ENCODE results near the gene MGAT1. TPM values are rescaled to one million over a fixed set of nuclear protein-coding genes. Genes with fewer than 3 reads are reported as not detected.
"Not testable (repeated sequence)": the region's sequence is repeated elsewhere in the genome, so short reads cannot be mapped to it uniquely, and the experiment has no call there.

Gene MGAT1
- total RNA-seq, 1 donor: 113 TPM

DNA sequence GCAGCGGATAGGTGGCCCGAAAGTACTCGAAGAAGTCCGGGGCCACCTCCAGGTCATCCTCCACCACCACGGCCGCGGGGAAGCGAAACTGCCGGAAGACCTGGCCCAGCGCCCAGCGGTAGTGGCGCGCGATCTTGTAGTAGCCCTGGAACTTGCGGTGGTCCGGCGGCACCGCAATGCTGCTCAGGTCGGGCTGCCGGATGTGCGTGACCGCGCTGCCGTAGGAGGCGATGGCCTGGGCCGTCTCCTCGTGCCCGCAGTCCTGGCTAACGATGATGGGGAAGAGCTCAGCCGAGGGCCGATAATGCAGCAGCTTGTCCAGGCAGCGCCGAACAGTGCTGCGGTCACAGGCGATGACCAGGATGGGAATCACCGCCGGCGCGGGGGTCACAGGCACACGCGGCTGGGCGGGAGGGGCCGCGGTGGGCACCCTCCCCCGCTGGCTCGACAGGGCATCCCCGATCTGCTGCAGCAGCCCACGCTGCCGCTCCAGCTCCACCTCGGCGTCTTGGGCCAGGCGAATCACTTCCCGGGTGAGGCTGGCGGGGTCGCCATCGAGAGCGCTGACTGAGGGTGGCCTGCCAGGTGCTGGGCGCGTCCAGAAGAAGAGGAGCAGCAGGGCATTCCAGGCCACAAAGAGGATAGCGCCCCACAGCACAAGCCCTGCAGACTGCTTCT is 10.2 kb downstream of the MGAT1 start:
- H4K20me1 ChIP-seq (ENCODE audit: insufficient read depth, low read length): peaks cover 61% of the 10 kb centered on the region
- H3K27me3 ChIP-seq (ENCODE audit: insufficient read depth, low read length): no peaks in the 10 kb centered on the region
- H3K9me3 ChIP-seq (ENCODE audit: low read depth, low read length): no peaks in the 10 kb centered on the region
- H3K36me3 ChIP-seq (ENCODE audit: insufficient read depth, low read length): peaks cover 31% of the 10 kb centered on the region
- no peak overlapping the region for H3K4me3 ChIP-seq (ENCODE audit: insufficient read depth, low read length)
- H3K27ac ChIP-seq (ENCODE audit: low read depth, low read length): no peak overlapping the region
- peaks cover 99% of the 10 kb centered on the region for H3K79me2 ChIP-seq (ENCODE audit: insufficient read depth, low read length)
- TF ChIP-seq, protein P1, sequence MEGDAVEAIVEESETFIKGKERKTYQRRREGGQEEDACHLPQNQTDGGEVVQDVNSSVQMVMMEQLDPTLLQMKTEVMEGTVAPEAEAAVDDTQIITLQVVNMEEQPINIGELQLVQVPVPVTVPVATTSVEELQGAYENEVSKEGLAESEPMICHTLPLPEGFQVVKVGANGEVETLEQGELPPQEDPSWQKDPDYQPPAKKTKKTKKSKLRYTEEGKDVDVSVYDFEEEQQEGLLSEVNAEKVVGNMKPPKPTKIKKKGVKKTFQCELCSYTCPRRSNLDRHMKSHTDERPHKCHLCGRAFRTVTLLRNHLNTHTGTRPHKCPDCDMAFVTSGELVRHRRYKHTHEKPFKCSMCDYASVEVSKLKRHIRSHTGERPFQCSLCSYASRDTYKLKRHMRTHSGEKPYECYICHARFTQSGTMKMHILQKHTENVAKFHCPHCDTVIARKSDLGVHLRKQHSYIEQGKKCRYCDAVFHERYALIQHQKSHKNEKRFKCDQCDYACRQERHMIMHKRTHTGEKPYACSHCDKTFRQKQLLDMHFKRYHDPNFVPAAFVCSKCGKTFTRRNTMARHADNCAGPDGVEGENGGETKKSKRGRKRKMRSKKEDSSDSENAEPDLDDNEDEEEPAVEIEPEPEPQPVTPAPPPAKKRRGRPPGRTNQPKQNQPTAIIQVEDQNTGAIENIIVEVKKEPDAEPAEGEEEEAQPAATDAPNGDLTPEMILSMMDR (IDR thresholded peaks at IDR 0.05; ENCODE audit: extremely low read depth, low read depth, low read length): no peak
- peaks cover 3% of the 10 kb centered on the region for H3K4me1 ChIP-seq (ENCODE audit: insufficient read depth, low read length)
- H3K4me2 ChIP-seq (ENCODE audit: insufficient read depth, low read length): no peak overlapping the region
- no peak for DNase-seq (ENCODE audit: insufficient read length, low spot score, missing footprints)
- H2AFZ ChIP-seq (ENCODE audit: low read length): no peak overlapping the region

GRCh38 chr5:180791611-180792213 is 10.9 kb downstream of the MGAT1 start:
- no peak overlapping the region for H2AFZ ChIP-seq (ENCODE audit: low read length)
- H3K27me3 ChIP-seq (ENCODE audit: insufficient read depth, low read length): no peaks in the 10 kb centered on the region
- no peak overlapping the region for H3K4me3 ChIP-seq (ENCODE audit: insufficient read depth, low read length)
- DNase-seq (ENCODE audit: insufficient read length, low spot score, missing footprints): no peak
- TF ChIP-seq, protein P1 (IDR thresholded peaks at IDR 0.05; ENCODE audit: extremely low read depth, low read depth, low read length): no peak
- peaks cover 31% of the 10 kb centered on the region for H3K36me3 ChIP-seq (ENCODE audit: insufficient read depth, low read length)
- H4K20me1 ChIP-seq (ENCODE audit: insufficient read depth, low read length): peaks cover 57% of the 10 kb centered on the region
- H3K79me2 ChIP-seq (ENCODE audit: insufficient read depth, low read length): peaks cover 99% of the 10 kb centered on the region
- no peak overlapping the region for H3K27ac ChIP-seq (ENCODE audit: low read depth, low read length)
- H3K4me1 ChIP-seq (ENCODE audit: insufficient read depth, low read length): peaks cover 8% of the 10 kb centered on the region
- H3K4me2 ChIP-seq (ENCODE audit: insufficient read depth, low read length): no peak overlapping the region
- no peaks in the 10 kb centered on the region for H3K9me3 ChIP-seq (ENCODE audit: low read depth, low read length)

- Histone ChIP-seq H3K27ac (ENCODE audit: low read depth, low read length) (no peak overlapping the region), H2AFZ (ENCODE audit: low read length) (no peak overlapping the region), H3K4me1 (ENCODE audit: insufficient read depth, low read length) (peaks cover 20% of the 10 kb centered on the region), H3K4me3 (ENCODE audit: insufficient read depth, low read length) (no peak overlapping the region), H3K79me2 (ENCODE audit: insufficient read depth, low read length) (peaks cover 88% of the 10 kb centered on the region), H3K36me3 (ENCODE audit: insufficient read depth, low read length) (peaks cover 31% of the 10 kb centered on the region), H3K27me3 (ENCODE audit: insufficient read depth, low read length) (no peaks in the 10 kb centered on the region), H3K4me2 (ENCODE audit: insufficient read depth, low read length) (no peak overlapping the region), H4K20me1 (ENCODE audit: insufficient read depth, low read length) (peaks cover 46% of the 10 kb centered on the region), H3K9me3 (ENCODE audit: low read depth, low read length) (no peaks in the 10 kb centered on the region)
- DNase-seq (ENCODE audit: insufficient read length, low spot score, missing footprints): no peak
- TF ChIP-seq, protein P1 (IDR thresholded peaks at IDR 0.05; ENCODE audit: extremely low read depth, low read depth, low read length): no peak
Observed at GRCh38 chr5:180790524-180790923, 12.1 kb downstream of the MGAT1 start.

DNA sequence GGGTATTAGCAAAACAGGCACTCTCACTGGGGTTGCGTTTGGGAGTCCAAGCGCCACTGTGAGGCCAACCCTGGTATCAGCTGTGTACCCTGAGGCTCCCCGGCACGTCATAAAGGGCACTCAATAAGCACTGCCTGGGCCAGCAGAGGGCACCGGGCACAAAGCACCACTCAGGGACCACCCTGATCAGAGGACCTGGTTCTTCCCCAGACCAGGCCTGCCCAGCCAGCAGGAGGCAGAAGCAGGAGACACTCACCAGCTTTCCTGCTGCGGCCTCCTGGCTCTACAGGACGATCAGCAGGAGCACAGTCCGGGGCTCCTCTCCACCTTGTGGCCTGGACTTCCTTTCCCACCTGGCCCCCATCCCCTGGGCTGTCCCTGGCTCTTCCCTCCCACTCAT is 12.6 kb downstream of the MGAT1 start:
- Histone ChIP-seq H3K4me1 (ENCODE audit: insufficient read depth, low read length) (peaks cover 25% of the 10 kb centered on the region), H3K4me3 (ENCODE audit: insufficient read depth, low read length) (no peak overlapping the region), H3K79me2 (ENCODE audit: insufficient read depth, low read length) (peaks cover 83% of the 10 kb centered on the region), H3K4me2 (ENCODE audit: insufficient read depth, low read length) (no peak overlapping the region), H2AFZ (ENCODE audit: low read length) (no peak overlapping the region), H3K9me3 (ENCODE audit: low read depth, low read length) (no peaks in the 10 kb centered on the region), H3K27ac (ENCODE audit: low read depth, low read length) (no peak overlapping the region), H3K27me3 (ENCODE audit: insufficient read depth, low read length) (no peaks in the 10 kb centered on the region), H4K20me1 (ENCODE audit: insufficient read depth, low read length) (peaks cover 42% of the 10 kb centered on the region), H3K36me3 (ENCODE audit: insufficient read depth, low read length) (peaks cover 31% of the 10 kb centered on the region)
- no peak for DNase-seq (ENCODE audit: insufficient read length, low spot score, missing footprints)
- TF ChIP-seq, protein P1 (IDR thresholded peaks at IDR 0.05; ENCODE audit: extremely low read depth, low read depth, low read length): no peak

GRCh38 chr5:180788651-180789410 is 13.8 kb downstream of the MGAT1 start:
- not testable (repeated sequence) for H2AFZ ChIP-seq (ENCODE audit: low read length); H3K27ac ChIP-seq (ENCODE audit: low read depth, low read length); H3K4me2 ChIP-seq (ENCODE audit: insufficient read depth, low read length); H3K27me3 ChIP-seq (ENCODE audit: insufficient read depth, low read length); H3K9me3 ChIP-seq (ENCODE audit: low read depth, low read length); H3K4me3 ChIP-seq (ENCODE audit: insufficient read depth, low read length); DNase-seq (ENCODE audit: insufficient read length, low spot score, missing footprints)
- Histone ChIP-seq H4K20me1 (ENCODE audit: insufficient read depth, low read length) (peaks cover 33% of the 10 kb centered on the region), H3K79me2 (ENCODE audit: insufficient read depth, low read length) (peaks cover 71% of the 10 kb centered on the region), H3K36me3 (ENCODE audit: insufficient read depth, low read length) (peaks cover 29% of the 10 kb centered on the region), H3K4me1 (ENCODE audit: insufficient read depth, low read length) (peaks cover 30% of the 10 kb centered on the region)
